ENCODE results near the gene TBL1XR1.
A peak's percentile ranks its signal among the peaks of the same experiment; 100 is the strongest.

TBL1XR1 gene

DNA sequence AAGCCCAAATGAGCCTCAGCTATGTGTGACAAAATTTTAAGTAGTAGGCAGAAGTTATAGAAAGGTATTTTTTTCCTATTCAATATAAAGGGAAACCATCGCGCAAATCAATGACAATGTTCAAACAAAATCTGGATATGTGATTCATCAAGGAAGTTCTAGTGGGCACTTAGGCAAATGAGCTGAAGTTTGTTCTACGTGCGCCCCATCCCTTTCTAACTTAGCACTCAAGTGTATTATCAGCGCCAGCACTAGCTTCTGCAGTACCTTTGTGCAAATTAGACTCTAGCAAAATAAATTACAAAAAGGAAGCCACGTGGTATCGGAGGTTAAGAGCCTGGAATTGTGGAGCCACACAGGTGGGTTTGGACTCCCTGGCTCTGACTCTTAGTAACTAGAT lies 91.1 kb downstream of the TBL1XR1 start:
- DNase-seq, result no peak

DNA sequence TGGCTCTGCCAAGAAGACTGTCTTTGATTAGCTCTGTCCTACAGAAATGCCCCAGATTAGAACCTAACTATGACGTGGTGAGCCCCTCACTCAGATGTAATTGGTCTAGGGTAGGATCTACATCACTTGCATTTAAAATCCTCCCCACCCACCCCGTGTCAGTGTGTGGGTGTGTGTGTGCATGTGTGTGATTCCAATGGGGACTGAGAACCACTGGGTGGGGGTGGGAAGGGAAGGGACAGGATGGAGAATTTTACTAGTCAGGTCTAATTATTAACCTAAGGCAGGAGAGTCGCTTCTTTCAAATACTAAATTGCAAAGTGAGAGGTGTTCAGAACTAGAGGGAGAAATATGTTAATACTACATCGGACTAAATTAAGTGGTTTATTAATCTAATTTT lies 91.7 kb downstream of the TBL1XR1 start:
- no peak for DNase-seq

DNA sequence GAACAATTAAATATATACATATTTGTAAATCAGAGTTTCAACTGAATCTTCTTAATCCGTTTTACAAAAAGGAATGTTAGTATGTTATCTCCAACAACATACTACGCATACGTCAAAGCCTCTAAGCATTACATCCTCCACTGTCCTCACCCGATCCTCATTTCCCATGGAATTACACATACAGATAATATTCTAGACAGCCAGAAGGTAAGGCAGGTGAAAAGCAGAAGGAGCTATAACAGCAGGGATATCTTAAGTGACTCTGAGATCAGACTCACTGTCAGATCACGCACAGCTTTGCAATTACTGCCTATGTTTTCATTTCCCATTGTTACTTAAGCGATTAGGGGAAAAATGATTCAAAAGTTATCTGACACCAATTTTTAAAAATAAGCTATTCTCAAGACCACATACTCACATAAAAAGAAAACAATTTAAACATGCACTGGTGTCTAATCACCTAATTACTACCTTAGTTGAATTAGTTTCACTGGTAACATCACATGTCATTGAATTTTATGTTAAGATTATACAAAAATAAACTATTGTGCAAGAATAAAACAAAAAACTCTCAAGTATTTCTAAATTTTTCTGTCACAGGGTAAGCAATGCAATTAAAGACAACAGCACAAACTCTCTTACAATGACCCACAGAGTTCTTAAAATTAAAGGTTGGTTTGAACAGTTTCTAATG lies 92.8 kb downstream of the TBL1XR1 start:
- DNase-seq, result no peak

DNA sequence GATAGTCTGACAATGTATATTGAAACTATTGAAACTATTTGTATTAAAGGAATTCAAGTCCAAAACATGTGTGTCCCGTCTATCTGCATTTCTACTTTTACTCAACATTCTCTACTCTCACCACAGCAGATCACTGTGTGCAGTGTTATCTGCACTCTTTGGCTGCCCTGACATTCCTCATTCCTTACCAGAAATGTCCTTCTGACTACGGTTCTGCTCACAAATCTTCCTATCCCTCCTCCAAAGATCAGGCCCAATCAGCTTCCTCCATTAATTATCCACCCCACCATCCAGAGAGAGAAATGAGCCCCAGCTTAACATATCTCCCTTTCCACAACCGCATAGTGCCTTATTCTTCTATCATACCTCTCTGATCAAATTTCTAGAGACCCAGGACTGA lies 94.7 kb downstream of the TBL1XR1 start:
- no peak for DNase-seq

DNA sequence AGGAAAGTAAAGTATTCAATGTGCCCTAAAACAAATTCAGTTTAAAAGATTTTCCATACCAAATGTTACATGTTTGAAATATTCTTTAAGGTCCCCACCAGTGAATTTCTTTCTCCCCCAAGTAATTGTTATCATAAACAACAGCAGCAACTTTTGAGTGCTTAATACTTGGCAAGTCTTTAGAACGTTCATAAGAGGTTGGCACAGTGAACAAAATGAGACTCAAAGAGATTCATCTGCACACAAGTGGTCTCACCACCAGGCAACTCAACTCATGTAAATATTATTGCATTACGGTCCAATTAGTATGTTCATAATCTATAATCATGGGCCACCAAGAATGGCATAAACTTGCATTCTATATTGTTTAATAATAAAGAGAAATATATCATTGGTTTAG lies 98.7 kb downstream of the TBL1XR1 start:
- no peak for DNase-seq

DNA sequence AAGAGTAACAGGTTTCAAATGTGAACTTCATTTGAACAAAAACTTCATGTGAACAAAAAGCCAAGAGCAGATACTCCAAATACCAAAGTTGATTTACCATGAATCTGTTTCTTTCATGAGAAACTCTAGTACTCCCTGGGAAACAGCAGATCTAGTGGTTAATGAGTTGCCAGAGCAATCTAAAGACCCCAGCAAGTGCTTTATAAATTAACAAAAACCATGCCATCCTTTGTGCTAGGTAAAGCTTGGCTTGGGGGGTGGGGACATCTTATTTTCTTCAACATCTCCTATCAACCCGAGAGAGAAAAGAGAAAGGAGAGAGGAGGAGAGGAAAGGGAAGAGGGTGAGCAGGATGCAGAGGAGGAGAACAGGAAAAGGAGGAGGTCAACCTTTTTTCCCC lies 100.7 kb downstream of the TBL1XR1 start:
- DNase-seq, result no peak

DNA sequence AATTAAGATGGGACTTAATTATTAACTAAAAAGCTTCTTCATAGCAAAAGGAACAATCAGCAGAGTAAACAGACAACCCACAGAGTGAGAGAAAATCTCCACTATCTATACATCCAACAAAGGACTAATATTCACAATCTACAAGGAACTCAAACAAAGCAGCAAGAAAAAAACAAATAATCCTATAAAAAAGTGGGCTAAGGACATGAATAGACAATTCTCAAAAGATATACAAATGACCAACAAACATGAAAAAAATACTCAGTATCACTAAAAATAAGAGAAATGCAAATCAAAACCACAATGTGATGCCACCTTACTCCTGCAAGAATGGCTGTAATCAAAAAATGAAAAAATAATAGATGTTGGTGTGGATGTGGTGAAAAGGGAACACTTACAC lies 103.3 kb downstream of the TBL1XR1 start:
- DNase-seq, result no peak

DNA sequence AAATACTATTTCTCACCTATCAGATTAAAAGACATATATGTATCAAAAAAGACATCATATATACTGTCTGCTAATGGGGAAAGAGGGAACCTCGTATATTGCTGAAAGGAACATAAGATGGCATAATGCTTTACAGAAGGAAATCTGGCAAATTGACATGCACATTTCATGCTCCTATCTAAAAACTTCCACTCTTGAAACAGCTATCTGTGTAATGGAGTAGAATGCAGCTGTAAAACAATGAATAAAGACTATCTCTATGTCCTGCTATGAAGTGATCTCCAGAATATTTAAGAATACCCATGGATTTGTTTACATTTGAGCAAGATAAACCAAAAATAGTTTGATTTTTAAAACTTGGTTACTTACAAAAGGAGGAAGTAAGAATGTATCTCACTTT lies 107.4 kb downstream of the TBL1XR1 start:
- DNase-seq, result no peak

DNA sequence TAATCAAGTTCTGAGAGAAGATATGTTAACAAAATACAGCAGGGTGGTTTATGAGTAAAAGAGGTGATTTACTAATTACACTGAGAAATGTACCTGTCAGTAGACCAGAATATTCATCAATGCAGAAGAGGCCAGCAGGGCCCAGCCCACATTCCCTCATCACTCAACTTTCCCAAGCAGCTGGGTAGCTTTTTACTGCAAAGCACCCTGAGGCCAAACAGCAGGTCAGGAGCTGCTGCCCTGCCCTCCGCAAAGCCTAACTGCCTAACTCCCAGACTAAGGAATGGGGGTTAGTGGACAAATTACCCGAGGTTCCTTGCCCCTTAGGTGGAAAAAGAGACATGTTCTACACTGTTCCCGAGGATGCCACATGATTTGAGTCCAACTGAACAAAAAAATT lies 108.2 kb downstream of the TBL1XR1 start:
- no peak for DNase-seq

DNA sequence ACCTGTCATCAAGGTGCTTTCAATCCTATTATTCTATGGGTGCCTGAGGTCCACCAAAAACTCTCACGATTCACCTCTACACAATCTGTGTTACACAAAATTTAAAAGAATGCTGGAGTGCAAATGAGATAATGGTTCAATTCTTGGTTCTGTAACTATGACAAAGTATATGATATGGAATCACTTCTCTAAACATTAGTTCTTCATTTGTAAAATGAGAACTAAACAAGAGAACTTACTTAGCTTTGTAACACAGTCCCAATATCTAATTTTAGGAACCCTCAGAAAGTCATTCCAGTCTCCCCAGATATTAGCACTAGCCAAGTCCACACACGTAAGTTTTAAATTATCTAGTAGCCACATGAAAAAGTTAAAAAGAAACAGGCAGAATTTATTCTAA lies 111.5 kb downstream of the TBL1XR1 start:
- DNase-seq, result no peak

DNA sequence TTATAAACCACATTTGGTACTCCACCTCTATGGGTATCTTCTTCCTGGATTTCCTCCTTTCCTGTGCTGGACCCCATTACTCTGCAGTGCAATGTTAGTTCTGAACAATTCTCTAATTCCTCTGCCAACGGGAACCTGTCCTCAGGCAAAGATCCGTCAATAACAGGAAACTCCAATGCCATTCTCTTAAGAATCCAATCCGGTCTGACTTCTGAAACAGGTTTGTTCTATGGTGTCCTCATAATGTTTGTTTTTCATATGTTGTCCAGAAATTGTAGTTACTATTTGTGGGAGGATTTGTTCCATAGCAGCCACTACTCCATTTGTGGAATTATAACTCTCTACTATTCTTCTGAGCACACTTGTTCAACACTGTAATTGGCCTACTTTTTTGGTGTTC lies 112.7 kb downstream of the TBL1XR1 start:
- DNase-seq, result no peak

DNA sequence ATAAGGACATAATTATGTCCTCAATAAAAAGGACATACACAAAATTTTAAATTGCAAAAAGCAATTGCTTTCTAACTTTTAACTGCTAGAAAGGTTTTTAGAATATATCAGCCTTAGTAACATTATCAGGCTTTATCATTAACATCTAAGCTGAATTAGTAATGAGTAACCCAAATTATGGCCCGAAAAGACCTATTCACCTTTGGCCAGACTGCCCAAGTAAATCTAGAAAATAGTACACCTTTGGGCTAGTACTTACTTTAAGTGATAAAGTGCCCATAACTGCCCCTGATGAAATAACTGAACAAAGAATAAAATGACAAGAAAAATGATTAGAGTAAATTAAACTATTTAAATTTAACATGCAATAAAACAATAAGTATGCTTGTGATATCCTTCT lies 117.2 kb downstream of the TBL1XR1 start:
- no peak for DNase-seq

DNA sequence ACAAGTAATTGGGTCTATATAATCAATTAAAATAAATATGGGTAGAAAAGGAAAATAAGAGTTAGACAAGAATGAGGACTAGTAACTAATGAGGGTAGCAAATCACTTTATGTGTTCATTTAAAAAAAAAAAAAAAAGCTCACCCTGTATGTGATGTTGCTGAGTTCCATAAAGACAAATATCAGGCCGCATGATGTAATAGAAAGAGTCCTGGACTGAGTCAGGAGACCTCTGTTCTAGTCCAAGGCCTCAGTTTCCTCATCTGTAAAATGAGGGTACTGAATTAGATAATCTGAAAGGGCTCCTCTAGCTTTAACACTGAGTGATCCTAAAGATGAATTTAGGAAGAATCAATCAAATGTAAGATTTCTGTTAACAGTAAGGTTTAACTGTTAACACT lies 117.6 kb downstream of the TBL1XR1 start:
- no peak for DNase-seq

DNA sequence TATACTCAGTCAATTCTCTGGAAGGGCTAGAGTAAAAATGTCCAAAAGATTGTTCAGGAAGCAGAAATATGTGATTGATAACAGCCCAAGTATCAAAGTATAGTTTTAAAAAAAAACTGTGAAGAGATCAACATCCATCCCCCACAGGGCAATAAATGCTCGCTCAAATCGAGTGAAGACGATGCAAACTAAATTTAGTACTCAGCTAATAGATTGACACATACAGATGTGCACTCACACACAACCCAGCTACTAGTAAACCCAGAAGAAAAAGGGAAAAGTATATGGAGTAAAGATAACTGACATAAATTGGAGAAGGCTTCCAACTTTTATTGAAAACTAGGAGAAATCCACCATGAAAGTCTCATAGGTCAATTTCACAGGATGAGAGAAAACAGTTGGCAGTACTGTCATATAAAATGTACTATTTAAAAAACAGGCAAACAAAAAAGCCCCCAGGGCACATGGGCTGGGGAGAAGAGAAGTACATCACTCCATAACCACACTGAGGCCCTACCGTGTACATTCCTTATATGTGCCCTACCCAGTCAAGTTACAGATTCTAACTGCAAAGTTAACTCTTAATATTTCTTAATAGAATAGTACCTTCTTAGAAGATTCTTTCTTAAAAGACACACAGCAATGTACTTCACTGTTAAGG lies 125.7 kb downstream of the TBL1XR1 start:
- DNase-seq, result no peak

DNA sequence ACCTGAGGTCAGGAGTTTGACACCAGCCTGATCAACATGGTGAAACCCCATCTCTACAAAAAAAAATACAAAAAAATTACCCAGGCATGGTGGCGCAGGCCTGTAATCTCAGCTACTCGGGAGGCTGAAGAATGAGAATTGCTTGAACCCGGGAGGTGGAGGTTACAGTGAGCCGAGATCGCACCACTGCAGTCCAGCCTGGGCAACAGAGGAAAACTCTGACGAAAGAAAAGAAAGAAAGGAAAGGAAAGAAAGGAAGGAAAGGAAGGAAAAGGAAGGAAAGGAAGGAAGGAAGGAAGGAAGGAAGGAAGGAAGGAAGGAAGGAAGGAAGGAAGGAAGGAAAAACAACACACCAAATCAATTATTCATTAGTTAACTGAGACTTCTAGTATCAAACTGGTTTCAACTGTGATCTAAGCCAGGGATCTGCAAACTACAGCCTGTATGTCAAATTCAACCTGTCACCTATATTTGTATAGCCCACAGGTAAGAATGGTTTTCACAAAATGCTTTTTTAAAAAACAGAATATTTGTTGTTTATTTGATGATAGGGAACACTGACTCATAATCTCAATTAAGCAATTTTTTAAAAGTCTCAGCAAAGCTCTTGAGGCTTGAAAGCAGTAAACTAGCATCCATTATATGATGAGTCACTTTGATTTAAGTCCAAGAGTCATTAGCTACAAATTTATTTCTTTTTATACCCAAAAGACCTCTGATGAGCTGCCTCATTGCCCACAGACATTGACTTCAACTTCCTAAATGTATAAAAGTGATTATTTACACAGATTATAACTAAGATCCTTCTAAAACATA lies 127.6 kb downstream of the TBL1XR1 start:
- no peak for DNase-seq

DNA sequence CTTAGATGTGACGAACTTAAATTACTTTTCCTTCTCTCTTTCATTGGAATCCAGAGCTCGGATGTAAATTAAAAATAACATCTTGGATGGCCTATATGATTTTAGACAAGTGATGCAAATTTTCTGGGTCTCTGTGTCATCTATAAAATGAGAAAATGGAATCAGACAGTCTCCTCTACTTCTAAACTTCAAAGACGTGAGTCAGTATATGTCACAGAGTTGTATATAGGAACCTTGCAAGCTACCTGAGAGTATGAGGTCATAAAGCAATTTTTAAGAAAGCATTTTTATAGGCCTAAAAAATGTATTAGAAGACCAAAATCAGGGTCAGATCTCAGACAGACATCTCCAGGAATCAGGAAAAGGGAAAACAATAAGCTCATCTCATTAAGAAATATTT lies 128.3 kb downstream of the TBL1XR1 start:
- DNase-seq, result no peak

DNA sequence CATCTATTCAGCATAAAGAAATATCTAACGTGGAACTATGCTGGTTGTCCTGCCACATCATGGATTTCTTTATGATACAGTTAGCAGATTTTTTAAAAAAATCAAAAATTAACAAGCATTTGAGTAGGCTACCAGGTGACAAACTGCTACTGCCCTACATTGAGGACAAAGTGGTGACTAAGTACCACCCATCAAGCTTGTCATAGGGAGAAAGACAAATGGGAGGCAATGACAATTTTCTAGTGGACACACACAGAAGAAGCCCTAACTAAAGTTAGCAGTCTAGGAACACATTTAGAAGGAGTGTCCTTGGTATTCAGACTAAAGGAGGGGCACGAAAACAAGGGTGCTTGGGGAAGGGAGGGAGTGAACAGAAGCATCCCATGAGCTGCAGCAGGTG lies 131.2 kb downstream of the TBL1XR1 start:
- no peak for DNase-seq

DNA sequence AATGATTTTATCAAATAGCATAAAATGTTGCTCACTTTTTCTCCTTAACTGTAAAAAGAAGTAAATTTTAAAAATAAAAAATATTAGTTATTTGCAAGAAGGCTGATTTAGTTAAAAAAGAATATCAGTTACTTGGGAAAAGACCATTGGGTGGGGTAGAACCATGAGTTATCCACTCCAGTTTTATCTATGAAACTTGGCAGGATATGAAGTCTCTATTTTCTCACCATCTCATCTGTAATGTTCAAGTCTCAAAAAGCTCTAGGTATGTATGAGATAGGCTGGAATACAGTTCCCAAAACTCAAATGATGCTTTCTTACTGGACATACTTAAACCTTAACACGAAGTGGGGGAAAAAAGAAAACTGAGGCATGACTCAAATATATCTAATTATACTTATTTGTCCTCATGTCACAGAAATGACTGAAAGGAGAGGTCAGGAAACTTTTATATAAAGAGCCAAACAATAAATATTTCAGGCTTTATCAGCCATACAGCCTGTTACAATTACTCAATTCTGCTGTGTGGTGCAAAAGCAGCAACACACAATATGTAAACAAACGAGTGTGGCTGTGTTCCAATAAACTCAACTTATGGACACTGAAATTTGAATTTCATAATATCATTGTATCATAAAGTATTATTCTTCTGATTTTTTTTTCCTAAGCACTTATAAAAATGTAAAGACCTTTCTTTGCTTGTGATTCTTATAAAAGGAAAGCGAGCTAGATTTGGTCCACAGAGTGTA lies 131.8 kb downstream of the TBL1XR1 start:
- no peak for DNase-seq

DNA sequence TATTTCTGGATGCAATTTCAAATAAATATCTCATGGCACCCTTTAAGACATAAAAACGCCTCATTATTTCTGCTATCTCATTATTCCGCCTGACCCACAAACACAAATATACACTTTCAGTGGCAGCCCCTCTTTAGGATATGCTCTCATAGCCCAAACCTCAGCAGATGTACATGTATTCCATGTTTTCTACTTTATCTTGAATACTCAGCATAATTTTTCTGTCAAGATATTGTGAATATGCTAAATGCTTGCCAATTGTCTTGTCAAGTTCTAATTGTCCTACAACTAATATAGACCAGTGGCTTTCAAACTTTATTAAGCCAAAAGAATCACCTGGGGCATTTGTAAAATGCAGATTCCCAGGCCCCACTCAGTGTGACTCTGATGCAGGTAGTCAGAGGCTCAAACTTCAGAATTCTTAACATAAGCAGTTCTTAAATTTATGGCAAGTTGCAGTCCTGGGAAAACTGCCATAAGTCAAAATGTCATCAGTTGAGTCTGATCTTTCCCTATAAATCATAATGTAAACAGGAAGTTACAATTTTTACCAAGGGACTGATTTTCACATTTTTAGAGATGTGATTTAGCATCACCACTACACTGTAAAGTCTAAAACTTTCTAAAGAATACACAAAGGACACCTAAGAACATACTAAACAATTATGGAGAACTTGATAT lies 135.1 kb downstream of the TBL1XR1 start:
- DNase-seq, result no peak

DNA sequence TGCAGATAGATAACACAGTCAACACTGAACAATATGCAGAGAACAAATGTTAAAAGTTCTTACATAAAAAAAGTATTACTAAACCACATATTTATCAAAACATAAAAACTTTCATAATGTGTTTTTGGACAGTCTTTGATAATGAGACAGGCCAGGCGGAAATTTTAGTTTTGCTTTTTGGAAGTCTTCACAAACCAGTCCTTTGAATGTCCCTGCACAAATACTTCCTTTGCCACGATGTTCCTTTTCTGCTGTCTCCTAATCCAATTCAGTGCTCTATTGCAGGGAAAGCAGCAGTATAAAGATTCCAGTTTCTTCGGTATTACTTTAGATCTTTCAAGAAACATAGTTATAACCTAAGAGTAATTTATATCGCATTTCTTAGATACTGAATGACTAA lies 135.9 kb downstream of the TBL1XR1 start:
- DNase-seq, result no peak

DNA sequence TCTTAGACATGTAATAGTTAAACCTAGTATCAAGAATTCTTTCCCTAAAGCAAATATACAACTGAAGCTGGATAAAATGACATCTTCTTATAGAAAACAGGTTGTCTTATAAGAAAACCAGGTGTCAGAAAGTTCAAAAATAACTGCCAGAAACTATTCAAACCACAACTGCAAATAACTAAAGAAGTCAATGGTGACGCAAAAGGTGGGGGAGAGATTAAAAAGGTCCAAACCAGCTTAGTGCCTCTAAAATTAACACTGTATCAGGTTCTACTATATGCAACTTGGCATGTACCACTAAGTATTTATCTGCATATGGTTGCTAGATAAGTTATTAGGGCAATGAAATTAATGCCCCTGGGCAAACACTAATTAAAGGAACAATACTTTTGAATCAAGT lies 136.8 kb downstream of the TBL1XR1 start:
- DNase-seq, result no peak

DNA sequence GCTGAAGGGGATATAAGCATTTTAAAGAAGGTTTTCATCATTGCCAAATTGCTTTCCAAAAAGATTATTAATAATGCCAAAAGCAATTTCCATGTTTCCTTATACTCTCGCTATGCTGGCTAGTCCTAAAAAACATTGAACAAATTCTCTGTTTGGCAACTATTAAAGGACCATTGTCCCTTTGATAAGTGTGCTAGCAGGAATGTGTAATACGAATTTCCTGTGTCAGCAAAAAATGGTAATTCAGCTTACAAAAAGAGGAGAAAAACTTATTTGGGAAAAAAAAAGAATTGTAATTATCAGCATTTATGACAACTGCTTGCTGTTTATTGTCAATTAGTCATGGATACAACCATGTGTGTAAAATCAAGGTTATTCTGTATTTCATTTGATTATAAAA lies 138.6 kb downstream of the TBL1XR1 start:
- no peak for DNase-seq

DNA sequence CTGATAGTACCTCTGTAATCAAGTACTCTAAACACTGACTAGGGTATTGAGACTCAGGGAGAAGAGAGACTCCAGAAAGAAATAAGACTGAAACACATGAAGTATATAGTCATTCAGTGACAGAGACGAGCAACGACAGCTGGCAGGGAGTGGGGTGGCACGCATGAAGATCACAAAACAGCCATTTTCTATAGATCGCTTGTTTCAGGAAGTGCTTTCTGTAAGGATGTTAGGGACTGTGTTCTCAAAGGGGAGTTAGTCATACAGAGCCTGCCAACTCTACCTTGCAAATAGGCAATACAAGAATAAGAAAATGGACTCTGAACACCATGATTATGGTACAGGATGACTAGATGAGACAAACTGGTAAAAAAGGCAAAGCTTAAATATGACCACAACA lies 139.5 kb downstream of the TBL1XR1 start:
- DNase-seq, result peak; percentile 62

All from NCI-H524 treated with DMSO at 0.1 percent for 48 hours (cell line).